ENCODE results near the gene ZNF576.
A peak's percentile ranks its signal among the peaks of the same experiment; 100 is the strongest.
"Not testable (repeated sequence)": the region's sequence is repeated elsewhere in the genome, so short reads cannot be mapped to it uniquely, and the experiment has no call there.

ZNF576 gene

DNA sequence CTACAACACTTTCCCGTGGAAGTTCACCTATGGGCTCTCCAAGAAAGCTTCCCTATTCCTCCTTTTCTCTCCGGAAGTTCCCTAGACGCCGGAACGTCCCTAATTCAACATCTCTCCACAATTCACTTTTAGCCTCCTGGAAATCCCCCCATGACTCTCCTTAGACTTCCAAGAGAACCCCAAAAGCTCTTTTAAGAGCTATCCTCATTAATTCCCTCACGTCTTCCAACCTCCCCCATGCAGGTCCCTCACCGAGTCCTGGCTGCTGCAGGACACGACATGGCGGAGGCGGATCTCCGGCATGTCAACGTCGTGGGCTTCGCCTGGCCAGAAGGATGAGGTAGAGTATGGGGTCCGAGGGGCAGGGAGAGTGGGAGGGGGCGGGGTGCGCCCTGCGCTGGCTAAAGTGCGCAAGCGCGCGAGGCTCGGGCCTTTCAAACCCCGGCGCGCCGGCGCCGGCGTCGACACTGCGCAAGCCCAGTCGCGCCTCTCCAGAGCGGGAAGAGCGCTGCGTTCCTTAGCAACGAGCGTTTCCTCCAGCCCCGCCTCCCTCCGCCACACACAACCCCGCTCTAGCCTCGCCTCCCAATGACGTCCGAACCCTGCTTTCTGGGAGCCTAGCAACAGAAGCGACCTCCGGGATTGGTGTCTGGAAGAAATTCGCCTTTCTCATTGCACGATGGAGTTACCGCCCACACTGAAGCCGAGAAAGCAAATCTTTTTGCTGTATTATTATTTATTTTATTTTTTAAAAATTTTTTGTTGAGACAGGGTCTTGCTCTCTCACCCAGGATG lies 21.0 kb upstream of the ZNF576 start, which contains the start of the genes PINLYP and XRCC1:
Gene PINLYP, plus strand, starts transcription at position 646 of the 795 bp plus-strand sequence. CDS start 1,391 bp downstream, outside the sequence.
Gene XRCC1, minus strand, starts transcription at position 372 of the 795 bp plus-strand sequence. Its CDS starts 69 bp downstream, at position 303.
- DNase-seq (ENCODE audit: extremely low read depth, low read depth), result peak; percentile 95
- no peak for TF ChIP-seq CTCF (IDR thresholded peaks at IDR 0.05; ENCODE audit: low read depth, low read length)

DNA sequence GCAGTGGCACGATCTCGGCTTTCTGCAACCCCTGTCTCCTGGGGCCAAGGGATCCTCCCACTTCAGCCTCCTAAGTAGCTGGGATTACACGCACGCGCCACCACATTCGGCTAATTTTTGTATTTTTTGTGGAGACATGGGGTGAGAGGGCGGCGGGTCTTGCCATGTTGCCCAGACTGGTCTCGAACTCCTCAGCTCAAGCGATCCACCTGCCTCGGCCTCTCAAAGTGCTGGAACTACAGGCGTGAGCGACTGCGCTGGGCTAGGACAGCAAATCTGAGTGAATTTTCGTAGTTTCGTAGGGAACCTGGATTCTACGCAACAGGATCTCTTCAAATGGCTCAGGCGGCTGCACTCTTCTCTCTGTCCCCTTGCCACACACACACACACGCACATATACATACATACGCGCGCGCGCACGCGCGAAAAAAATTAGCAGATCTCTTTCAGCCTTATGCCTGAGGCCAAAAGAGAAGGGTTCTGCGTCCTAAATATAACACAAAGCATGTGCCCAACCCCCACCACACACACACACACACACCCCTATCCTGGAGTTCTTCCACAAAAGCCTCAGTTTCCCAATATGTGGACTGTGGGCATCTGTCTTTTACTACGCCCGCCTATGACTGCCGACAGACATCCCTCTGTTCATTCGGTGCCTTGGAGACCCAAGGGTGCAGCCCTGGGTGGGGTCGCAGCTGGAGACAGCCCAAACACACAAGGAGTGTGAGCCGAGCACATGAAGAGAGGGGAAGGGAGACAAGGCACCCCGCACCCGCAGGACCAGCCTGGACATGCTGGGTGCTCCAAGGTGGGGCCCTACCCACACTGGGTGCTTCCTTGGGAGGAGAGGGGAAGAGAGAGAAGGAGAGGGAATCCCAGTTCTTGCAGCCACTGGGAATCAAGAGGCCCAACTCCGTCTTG lies 20.2 kb upstream of the ZNF576 start:
- TF ChIP-seq CTCF (IDR thresholded peaks at IDR 0.05; ENCODE audit: low read depth, low read length), result no peak
- DNase-seq (ENCODE audit: extremely low read depth, low read depth), result no peak

DNA sequence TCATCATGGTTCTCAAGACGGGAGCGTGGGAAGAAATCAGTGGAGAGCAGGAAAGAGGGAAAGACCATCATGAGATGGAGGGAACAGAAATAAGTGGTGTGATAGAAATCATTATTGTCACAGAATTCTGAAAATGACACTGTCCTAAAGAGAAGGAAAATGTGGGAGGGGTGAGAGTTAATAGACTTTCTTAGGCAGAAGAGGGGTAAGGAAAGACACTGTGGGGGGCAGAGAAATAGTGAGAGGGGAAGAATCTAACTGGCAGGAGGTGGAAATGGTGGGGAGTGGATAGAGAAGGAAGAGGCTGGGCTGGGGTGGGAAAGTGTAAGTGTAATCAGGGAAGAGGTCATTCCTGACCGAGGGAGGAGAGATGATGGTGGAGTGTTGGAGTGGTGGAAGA lies 17.6 kb upstream of the ZNF576 start:
- DNase-seq (ENCODE audit: extremely low read depth, low read depth), result no peak
- no peak for TF ChIP-seq CTCF (IDR thresholded peaks at IDR 0.05; ENCODE audit: low read depth, low read length)

- DNase-seq (ENCODE audit: extremely low read depth, low read depth), result no peak
- no peak for TF ChIP-seq CTCF (IDR thresholded peaks at IDR 0.05; ENCODE audit: low read depth, low read length)
Observed at GRCh38 chr19:43581467-43581866, 14.9 kb upstream of the ZNF576 start.

DNA sequence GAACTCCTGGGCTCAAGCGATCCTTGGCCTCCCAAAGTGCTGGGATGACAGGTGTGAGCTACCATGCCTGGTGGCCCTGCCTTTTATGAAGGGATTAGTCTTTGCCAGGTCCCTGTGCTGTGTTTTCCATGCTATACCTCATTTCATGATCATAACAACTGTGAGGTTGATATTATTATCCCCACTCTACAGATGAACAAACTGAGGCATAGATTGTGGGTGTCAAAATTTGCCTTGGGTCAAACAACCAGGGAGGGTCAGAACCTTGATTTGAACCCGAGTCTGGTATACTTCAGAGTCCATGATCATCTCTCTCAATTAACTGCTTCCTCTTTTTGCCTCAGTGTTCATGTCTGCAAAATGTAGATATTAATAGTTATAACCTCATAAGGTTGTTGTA lies 13.9 kb upstream of the ZNF576 start:
- TF ChIP-seq CTCF (IDR thresholded peaks at IDR 0.05; ENCODE audit: low read depth, low read length), result no peak
- DNase-seq (ENCODE audit: extremely low read depth, low read depth), result no peak

DNA sequence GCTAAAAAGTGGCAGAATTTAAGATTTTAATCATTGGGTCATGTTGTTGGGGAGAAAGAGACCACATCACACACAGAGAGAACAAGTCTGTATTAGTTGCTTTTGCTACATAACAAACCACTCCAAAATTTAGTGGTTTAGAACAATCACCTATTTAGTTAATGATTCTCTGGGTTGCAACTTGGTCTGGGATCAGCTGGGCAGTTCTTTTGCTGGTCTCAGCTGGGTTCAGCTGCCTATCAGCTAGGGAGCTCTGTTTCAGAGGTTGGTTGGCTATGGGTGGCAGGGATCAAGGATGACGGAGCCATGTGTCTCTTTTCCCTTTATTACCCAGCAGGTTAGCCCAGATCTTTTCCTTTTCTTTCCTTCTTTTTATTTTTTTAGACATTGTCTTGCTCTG lies 11.9 kb upstream of the ZNF576 start:
- DNase-seq (ENCODE audit: extremely low read depth, low read depth), result no peak
- no peak for TF ChIP-seq CTCF (IDR thresholded peaks at IDR 0.05; ENCODE audit: low read depth, low read length)

DNA sequence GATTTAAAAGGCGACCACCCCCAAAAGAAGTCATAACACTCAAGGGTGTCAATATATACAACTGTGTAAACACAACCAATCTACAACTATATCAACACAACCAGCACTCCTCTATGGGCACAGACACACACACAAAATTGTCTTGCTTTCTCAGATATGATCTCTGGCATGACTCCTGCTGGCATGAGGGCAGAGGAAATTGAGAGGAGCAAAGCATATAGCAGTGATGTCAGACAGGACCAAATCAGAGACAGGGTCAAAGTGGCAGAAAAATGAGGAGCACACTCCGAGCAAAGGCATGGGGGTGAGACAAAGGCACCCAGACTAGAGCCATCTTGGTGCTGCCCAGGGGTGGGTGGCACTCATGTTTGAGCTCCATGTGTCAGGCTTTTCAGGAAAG lies 10.0 kb upstream of the ZNF576 start:
- DNase-seq (ENCODE audit: extremely low read depth, low read depth), result no peak
- TF ChIP-seq CTCF (IDR thresholded peaks at IDR 0.05; ENCODE audit: low read depth, low read length), result no peak

GRCh38 chr19:43587029-43587428 lies 9.4 kb upstream of the ZNF576 start:
- DNase-seq (ENCODE audit: extremely low read depth, low read depth), result not testable (repeated sequence)
